HG02840 (cell line): ENCODE results near the gene UXS1.

ENCODE experiments used
- ATAC-seq: cut with Tn5 transposase; IDR thresholded peaks from one replicate; pipeline ENCODE4 v1.9.1; 2021; ENCODE audit warnings: mild to moderate bottlenecking, moderate library complexity, moderate number of reproducible peaks; ENCODE audit not compliant: unreplicated experiment, low FRiP score

UXS1 gene

GRCh38 chr2:106057206-106057605, 136.9 kb downstream of the UXS1 start:
- ATAC-seq, result no peak

GRCh38 chr2:106054880-106055655, 139.0 kb downstream of the UXS1 start:
- ATAC-seq, result no peak

DNA sequence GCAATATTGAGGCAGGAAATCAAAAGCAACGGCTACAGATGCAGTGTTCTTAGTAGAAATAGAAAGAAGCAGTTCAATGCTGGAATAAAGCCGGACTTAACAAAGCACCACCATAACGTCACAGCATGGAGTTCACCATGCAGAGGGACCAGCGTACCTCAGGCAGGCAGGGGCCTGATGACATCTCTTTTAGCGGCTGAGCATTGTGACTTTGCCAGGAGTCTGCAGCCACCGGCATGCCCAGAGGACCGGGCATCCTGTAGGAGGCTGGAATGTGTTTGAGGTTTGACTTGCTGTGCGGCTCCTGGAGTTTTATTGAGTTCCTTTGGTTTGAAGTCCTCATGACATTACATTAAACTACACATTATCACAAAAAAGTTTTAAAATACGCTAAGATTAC, 139.8 kb downstream of the UXS1 start:
- ATAC-seq, result no peak

GRCh38 chr2:106053581-106053980, 140.5 kb downstream of the UXS1 start:
- ATAC-seq, result no peak

GRCh38 chr2:106053116-106053515, 141.0 kb downstream of the UXS1 start:
- no peak for ATAC-seq

GRCh38 chr2:106044859-106045258, 149.2 kb downstream of the UXS1 start:
- no peak for ATAC-seq

- no peak for ATAC-seq
These were observed 150.1 kb downstream of the UXS1 start for GRCh38 chr2:106044021-106044420.
